A673 (cell line): ENCODE data around the gene CHERP. TPM values are rescaled to one million over a fixed set of nuclear protein-coding genes. Genes with fewer than 3 reads are reported as not detected.
A peak's percentile ranks its signal among the peaks of the same experiment; 100 is the strongest.
"Not testable (repeated sequence)": the region's sequence is repeated elsewhere in the genome, so short reads cannot be mapped to it uniquely, and the experiment has no call there.

Source experiments
- BruUV-seq: library from RNA; stranded (reverse); fragments of 400-500 nt; replicated peaks from 2 replicates; lab custom pipeline; 2021; lab: Mats Ljungman, UMichigan
- CTCF ChIA-PET: fragments of 300-600 bp; sonication (Branson Sonifier 250); formaldehyde crosslinking; loops from one replicate; lab custom pipeline; 2022; ENCODE audit warnings: antibody characterized with exemption; lab: Charles Lee
- POLR2A ChIA-PET: fragments of 300-600 bp; sonication (Branson Sonifier 250); formaldehyde crosslinking; loops from one replicate; lab custom pipeline; 2022; ENCODE audit warnings: antibody characterized with exemption; ENCODE audit not compliant: low non-redundant PET; lab: Charles Lee
- DNase-seq: peaks from one replicate; pipeline ENCODE4 v3.0.0-alpha.2; 2015; ENCODE audit warnings: low spot score
- H3K27ac ChIP-seq: fragments of 200-600 bp; sonication (generic); 2 replicates; pipeline ENCODE4 v1.5.1; 2016; ENCODE audit warnings: mixed run types, low read depth, mild to moderate bottlenecking, mixed read lengths, antibody characterized with exemption, low read length; ENCODE audit not compliant: poor library complexity, severe bottlenecking
- H3K27me3 ChIP-seq: fragments of 200-600 bp; sonication (generic); replicated peaks from 2 replicates; pipeline ENCODE4 v1.6.1; 2017; ENCODE audit warnings: mixed run types, low read depth, mild to moderate bottlenecking, mixed read lengths, antibody characterized with exemption, low read length; ENCODE audit not compliant: insufficient read depth, poor library complexity
- H3K36me3 ChIP-seq: fragments of 200-600 bp; sonication (generic); 2 replicates; pipeline ENCODE4 v1.6.1; 2016; ENCODE audit warnings: mixed run types, mild to moderate bottlenecking, mixed read lengths, antibody characterized with exemption, low read length; ENCODE audit not compliant: insufficient read depth, poor library complexity, severe bottlenecking
- H3K4me1 ChIP-seq: fragments of 200-600 bp; sonication (generic); 2 replicates; pipeline ENCODE4 v1.6.1; 2017; ENCODE audit warnings: mixed run types, mild to moderate bottlenecking, mixed read lengths, antibody characterized with exemption, low read length; ENCODE audit not compliant: insufficient read depth, poor library complexity, severe bottlenecking
- H3K4me3 ChIP-seq: fragments of 200-600 bp; sonication (generic); 2 replicates; pipeline ENCODE4 v1.5.1; 2016; ENCODE audit warnings: low read depth, mixed run types, mild to moderate bottlenecking, mixed read lengths, low read length; ENCODE audit not compliant: poor library complexity, severe bottlenecking
- H3K9me3 ChIP-seq: fragments of 200-600 bp; sonication (generic); 2 replicates; pipeline ENCODE4 v1.6.1; 2016; ENCODE audit warnings: mixed run types, low read depth, mild to moderate bottlenecking, mixed read lengths, antibody characterized with exemption, low read length; ENCODE audit not compliant: poor library complexity, severe bottlenecking
- CTCF ChIP-seq: fragments of 300-800, 200-600 bp; sonication (generic); conservative IDR thresholded peaks from 2 replicates; pipeline ENCODE4 v1.5.1; 2017; ENCODE audit warnings: low read depth, mild to moderate bottlenecking, antibody characterized with exemption, low read length, moderate library complexity, mixed read lengths
- EZH2 ChIP-seq: fragments of 200-600 bp; sonication (generic); IDR thresholded peaks from 2 replicates; pipeline ENCODE4 v1.6.1; 2017; ENCODE audit warnings: borderline replicate concordance, low read depth, mild to moderate bottlenecking, mixed read lengths, antibody characterized with exemption, low read length; ENCODE audit not compliant: poor library complexity, severe bottlenecking
- intact Hi-C: fragments of 100-400 bp; cut with micrococcal nuclease; formaldehyde crosslinking; loops from one replicate; pipeline ENCODE4 v1.10.0; 2022; ENCODE audit not compliant: unreplicated experiment
- total RNA-seq: library from RNA; stranded (reverse); gene quantifications from 2 replicates; pipeline ENCODE4 v1.2.3, GENCODE V29; 2021

CHERP gene
- total RNA-seq, 1 experiment from 2014 or later, result 98.4 TPM

DNA sequence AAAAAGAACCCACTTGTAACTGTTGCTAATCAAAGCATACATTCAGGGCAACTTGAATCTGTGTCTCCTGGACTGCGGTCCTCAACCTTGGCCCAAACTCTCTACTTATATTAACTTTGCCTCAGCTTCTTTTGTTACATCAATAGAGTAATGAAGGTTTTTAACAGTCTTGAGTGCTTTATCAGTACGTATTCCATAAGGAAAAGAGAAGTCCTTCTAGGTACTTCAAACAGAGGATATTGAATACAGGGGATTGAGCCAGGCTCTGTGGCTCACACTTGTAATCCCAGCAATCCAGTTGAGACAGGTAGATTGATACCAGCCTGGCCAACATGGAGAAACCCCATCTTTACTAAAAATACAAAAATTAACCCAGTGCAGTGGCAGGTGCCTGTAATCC, 69.2 kb downstream of the CHERP start:
- intact Hi-C loops, result no loop called here
- POLR2A ChIA-PET, result no interaction called here

DNA sequence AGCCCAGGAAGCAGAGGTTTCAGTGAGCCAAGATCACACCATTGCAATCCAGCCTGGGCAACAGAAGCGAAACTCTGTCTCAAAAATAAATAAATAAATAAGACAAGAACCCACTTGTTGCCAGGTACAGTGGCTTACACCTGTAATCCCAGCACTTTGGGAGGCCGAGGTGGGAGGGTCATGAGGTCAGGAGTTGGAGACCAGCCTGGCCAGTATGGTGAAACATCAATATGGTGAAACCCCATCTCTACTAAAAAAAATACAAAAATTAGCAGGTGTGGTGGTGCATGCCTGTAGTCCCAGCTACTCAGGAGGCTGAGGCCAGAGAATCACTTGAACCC, 69.7 kb downstream of the CHERP start:
- POLR2A ChIA-PET, intact Hi-C loops, DNase-seq, H3K27me3 ChIP-seq, H3K9me3 ChIP-seq, CTCF ChIA-PET, H3K36me3 ChIP-seq, BruUV-seq: not testable (repeated sequence)
- Histone ChIP-seq H3K4me1 (peaks cover 12% of the 10 kb centered on the region), H3K4me3 (peak overlapping the region; percentile 75), H3K27ac (peak overlapping the region; percentile 74)

More for the DNA sequence above, 69.2 kb downstream of the CHERP start:
- TF ChIP-seq CTCF, result no peak
- no peak for TF ChIP-seq EZH2
- no peaks in the 10 kb centered on the region for H3K9me3 ChIP-seq
- no peaks in the 10 kb centered on the region for H3K36me3 ChIP-seq
- H3K4me1 ChIP-seq, result peaks cover 12% of the 10 kb centered on the region
- H3K27ac ChIP-seq, result no peak overlapping the region
- CTCF ChIA-PET, result no interaction called here
- no peak for DNase-seq
- no peak overlapping the region for H3K4me3 ChIP-seq
- no TSS peak for BruUV-seq
- H3K27me3 ChIP-seq, result no peaks in the 10 kb centered on the region

DNA sequence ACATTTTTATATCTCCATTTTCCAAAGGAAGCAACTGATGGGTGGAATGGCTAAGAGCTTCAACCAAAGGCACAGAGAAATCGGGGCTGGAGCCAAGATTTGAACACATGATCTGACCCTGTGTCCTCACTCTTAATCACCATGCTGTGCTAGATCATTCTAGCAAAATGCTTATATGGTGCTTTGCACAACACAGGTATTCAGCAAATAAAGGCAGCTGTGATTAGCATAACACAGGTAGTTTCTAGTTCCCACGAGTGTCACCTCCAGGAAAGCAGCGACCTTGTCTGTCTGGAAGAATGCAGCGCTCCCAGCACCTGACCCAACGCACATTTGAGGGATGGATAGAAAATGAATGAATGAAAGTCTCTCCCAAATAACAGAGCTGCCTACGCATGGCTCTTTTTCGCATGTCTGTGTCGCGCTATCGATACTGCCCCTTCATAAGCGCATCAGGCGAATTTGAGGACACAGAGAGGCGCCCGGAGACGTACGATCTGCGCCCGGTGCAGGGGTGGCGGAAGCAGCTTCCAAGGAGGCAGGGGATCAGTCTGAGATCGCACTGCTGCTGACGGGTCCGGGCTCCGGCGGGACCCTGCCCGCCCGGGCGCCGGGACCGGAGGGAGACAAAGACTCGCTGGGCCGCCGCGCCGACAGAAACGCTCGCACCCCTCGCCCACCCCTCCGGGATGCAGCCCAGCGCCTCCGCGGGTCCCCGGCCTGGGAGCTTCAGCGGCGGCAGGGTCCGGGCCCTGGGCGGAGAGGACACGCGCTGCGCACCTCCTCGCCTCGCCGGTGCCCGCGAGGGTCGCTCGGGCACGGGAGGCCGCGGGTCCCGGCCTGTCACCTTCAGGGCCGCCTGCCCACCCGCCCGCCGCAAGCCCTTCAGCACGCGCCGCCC, 71.1 kb downstream of the CHERP start:
- BruUV-seq, result TSS peak; percentile 58
- ChIA-PET CTCF (no interaction called here), POLR2A (no interaction called here)
- TF ChIP-seq CTCF, result no peak
- no peak for TF ChIP-seq EZH2
- Histone ChIP-seq H3K4me3 (peak overlapping the region; percentile 75), H3K4me1 (peaks cover 12% of the 10 kb centered on the region), H3K27me3 (no peaks in the 10 kb centered on the region), H3K9me3 (no peaks in the 10 kb centered on the region), H3K36me3 (no peaks in the 10 kb centered on the region), H3K27ac (peak overlapping the region; percentile 73)
- peak; percentile 43 for DNase-seq
- intact Hi-C loops, result no loop called here
